Measurements from ENCODE around the gene TMEM220.

DNA sequence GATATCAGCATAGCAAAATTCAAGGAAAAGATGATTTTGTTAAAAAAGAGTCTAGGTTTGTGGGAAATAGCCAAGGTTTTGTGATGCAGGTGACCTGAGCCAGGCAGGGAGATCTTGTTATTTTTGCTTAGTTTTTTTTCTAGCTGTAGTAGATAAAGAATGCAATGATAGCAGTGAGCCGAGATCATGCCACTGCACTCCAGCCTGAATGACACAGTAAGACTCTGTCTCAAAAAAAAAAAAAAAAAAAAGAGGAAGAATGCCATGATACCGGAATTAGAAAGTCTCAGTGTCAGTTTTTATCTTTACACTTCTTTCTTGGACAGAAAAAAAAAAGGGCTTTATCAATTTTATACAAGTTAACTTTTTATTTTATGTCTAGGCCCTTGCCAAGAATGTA lies 46.6 kb upstream of the TMEM220 start:
- TF ChIP-seq, protein P1, sequence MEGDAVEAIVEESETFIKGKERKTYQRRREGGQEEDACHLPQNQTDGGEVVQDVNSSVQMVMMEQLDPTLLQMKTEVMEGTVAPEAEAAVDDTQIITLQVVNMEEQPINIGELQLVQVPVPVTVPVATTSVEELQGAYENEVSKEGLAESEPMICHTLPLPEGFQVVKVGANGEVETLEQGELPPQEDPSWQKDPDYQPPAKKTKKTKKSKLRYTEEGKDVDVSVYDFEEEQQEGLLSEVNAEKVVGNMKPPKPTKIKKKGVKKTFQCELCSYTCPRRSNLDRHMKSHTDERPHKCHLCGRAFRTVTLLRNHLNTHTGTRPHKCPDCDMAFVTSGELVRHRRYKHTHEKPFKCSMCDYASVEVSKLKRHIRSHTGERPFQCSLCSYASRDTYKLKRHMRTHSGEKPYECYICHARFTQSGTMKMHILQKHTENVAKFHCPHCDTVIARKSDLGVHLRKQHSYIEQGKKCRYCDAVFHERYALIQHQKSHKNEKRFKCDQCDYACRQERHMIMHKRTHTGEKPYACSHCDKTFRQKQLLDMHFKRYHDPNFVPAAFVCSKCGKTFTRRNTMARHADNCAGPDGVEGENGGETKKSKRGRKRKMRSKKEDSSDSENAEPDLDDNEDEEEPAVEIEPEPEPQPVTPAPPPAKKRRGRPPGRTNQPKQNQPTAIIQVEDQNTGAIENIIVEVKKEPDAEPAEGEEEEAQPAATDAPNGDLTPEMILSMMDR (IDR thresholded peaks at IDR 0.05; ENCODE audit: insufficient read depth, low read length): no peak
- TF ChIP-seq POLR2AphosphoS5 (IDR thresholded peaks at IDR 0.05; ENCODE audit: low read depth): no peak

Measured in HL-60 (cell line).